ENCODE results near the gene CDH18.

- TF ChIP-seq CTCF (IDR thresholded peaks at IDR 0.05; ENCODE audit: borderline replicate concordance, extremely low read depth, low read length, poor library complexity, severe bottlenecking), result no peak
- no peak for TF ChIP-seq EZH2 (IDR thresholded peaks at IDR 0.05; ENCODE audit: borderline replicate concordance, low read depth, low read length, severe bottlenecking)
These were observed 84.4 kb downstream of the CDH18 start for GRCh38 chr5:19903611-19904010.

All from DND-41 (cell line).